Suprapubic skin (tissue), 4 donors: ENCODE results near the gene ITPR2.

Source experiments
- EP300 ChIP-seq: sonication (generic); formaldehyde crosslinking; IDR thresholded peaks from one replicate; pipeline ENCODE4 v1.6.1; 2017; ENCODE audit warnings: antibody characterized with exemption
- POLR2A ChIP-seq, 2 donors: fragments of 450-650 bp; IDR thresholded peaks; one replicate each; pipeline ENCODE4 v1.6.1; 2017; ENCODE audit warnings: antibody characterized with exemption in 2 of 2, mild to moderate bottlenecking in 2 of 2, moderate library complexity in 2 of 2
- POLR2AphosphoS5 ChIP-seq, 3 donors: sonication (generic); formaldehyde crosslinking; IDR thresholded peaks; one replicate each; pipeline ENCODE4 v1.6.1; 2017; ENCODE audit warnings: antibody characterized with exemption in 3 of 3
- TF ChIP-seq, protein P1 (sequence below), 2 donors: fragments of 200-600 bp in 1 of 2; fragments of 450-650 bp in 1 of 2; sonication (generic) in 1 of 2; IDR thresholded peaks; one replicate each; pipeline ENCODE4 v1.5.1; 2016 to 2019; ENCODE audit warnings: antibody characterized with exemption in 2 of 2, mild to moderate bottlenecking in 1 of 2, moderate library complexity in 1 of 2

DNA sequence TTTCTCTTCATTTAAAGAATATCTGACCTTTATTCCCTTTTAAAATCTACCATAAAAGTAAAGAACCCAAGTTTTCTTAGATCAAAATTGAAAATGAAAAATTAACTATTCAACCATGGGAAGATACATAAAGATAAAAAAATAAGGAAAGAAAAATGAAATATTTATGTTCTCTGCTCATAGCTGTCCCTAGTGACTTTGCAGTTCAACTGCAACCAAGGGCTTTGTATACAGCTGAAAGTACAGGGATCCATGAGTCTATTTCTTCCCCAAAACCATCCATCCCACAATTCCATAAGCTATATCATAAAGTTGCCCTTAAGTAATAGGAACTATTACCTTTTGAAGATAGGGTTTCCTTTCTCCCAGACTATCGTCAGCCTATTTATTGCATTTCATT lies 113.1 kb downstream of the ITPR2 start:
- TF ChIP-seq EP300, result no peak
- TF ChIP-seq, protein P1, sequence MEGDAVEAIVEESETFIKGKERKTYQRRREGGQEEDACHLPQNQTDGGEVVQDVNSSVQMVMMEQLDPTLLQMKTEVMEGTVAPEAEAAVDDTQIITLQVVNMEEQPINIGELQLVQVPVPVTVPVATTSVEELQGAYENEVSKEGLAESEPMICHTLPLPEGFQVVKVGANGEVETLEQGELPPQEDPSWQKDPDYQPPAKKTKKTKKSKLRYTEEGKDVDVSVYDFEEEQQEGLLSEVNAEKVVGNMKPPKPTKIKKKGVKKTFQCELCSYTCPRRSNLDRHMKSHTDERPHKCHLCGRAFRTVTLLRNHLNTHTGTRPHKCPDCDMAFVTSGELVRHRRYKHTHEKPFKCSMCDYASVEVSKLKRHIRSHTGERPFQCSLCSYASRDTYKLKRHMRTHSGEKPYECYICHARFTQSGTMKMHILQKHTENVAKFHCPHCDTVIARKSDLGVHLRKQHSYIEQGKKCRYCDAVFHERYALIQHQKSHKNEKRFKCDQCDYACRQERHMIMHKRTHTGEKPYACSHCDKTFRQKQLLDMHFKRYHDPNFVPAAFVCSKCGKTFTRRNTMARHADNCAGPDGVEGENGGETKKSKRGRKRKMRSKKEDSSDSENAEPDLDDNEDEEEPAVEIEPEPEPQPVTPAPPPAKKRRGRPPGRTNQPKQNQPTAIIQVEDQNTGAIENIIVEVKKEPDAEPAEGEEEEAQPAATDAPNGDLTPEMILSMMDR (IDR thresholded peaks at IDR 0.05), result peak in 1 of 2 donors; percentile 9
- no peak for TF ChIP-seq POLR2A (IDR thresholded peaks at IDR 0.05)
- no peak for TF ChIP-seq POLR2AphosphoS5 (IDR thresholded peaks at IDR 0.05)
